ENCODE data around the gene KANK2.

DNA sequence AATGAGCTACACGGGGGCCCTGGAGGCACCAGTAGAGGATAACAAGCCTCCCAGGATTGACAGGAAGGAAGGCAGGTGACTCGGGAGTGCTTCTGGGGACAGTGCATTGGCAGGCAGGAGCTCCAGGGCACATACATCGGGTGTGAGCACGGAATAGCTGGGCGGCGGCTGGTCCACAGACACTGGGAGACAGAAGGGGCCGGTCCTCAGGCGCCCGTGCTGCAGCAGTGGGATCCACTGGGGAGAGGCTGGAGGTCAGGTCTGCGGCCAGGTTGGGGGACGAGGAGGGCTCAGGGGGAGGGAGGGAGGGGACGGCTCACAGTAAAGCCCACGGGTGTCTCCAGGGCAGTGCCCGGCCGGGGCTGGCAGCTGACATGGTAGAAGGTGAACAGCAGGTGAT lies 40.0 kb upstream of the KANK2 start:
- TF ChIP-seq POLR2A (IDR thresholded peaks at IDR 0.05; ENCODE audit: extremely low read depth, insufficient read length), result no peak
- TF ChIP-seq, protein P1, sequence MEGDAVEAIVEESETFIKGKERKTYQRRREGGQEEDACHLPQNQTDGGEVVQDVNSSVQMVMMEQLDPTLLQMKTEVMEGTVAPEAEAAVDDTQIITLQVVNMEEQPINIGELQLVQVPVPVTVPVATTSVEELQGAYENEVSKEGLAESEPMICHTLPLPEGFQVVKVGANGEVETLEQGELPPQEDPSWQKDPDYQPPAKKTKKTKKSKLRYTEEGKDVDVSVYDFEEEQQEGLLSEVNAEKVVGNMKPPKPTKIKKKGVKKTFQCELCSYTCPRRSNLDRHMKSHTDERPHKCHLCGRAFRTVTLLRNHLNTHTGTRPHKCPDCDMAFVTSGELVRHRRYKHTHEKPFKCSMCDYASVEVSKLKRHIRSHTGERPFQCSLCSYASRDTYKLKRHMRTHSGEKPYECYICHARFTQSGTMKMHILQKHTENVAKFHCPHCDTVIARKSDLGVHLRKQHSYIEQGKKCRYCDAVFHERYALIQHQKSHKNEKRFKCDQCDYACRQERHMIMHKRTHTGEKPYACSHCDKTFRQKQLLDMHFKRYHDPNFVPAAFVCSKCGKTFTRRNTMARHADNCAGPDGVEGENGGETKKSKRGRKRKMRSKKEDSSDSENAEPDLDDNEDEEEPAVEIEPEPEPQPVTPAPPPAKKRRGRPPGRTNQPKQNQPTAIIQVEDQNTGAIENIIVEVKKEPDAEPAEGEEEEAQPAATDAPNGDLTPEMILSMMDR (IDR thresholded peaks at IDR 0.05; ENCODE audit: low read depth, low read length), result no peak
- TF ChIP-seq, protein P2, sequence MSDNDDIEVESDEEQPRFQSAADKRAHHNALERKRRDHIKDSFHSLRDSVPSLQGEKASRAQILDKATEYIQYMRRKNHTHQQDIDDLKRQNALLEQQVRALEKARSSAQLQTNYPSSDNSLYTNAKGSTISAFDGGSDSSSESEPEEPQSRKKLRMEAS (IDR thresholded peaks at IDR 0.05; ENCODE audit: low read depth, low read length), result no peak
- no peak for TF ChIP-seq MYC (IDR thresholded peaks at IDR 0.05; ENCODE audit: low read depth, low read length)

All from NB4 (cell line).